A673 (cell line): Measurements from ENCODE around the gene NLRP9.

Experiments
- EZH2 ChIP-seq: fragments of 200-600 bp; sonication (generic); IDR thresholded peaks from 2 replicates; pipeline ENCODE4 v1.6.1; 2017; ENCODE audit warnings: borderline replicate concordance, low read depth, mild to moderate bottlenecking, mixed read lengths, antibody characterized with exemption, low read length; ENCODE audit not compliant: poor library complexity, severe bottlenecking
- TF ChIP-seq, protein P1 (sequence below): fragments of 300-800, 200-600 bp; sonication (generic); conservative IDR thresholded peaks from 2 replicates; pipeline ENCODE4 v1.5.1; 2017; ENCODE audit warnings: low read depth, mild to moderate bottlenecking, antibody characterized with exemption, low read length, moderate library complexity, mixed read lengths

DNA sequence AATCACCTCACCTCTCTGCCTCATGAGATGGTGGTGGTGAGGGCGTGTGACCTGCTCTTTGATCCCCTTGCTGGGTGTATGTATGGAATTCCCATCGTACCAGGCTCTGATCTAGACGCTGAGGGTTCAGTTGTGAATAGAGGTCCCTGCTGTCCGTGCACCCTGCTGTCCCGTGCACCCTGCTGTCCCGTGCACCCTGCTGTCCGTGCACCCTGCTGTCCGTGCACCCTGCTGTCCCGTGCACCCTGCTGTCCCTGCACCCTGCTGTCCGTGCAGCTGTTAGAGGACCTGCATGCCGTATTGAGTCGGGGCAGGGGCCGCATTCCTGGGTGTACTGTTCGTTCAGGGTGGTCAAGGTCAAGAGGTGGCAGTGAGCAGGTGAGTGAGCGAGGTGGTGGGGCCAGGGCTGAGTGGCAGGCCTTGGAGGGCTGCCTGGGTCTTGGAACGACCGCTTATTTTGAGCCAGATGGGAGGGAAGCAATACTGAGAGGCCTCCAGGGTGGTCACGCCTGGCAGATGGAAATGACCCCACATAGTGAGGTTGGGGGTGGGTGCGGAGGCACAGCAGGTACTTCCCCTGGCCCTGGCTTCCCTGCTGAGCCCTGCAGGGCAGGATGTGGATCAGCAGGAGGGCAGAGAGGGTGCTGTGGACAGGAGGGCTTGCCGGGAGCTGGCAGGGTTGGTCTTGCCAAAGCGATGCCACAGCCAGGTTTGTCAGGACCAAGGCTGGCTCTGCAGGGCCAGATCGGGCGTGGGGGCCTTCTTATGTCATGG is 67.7 kb downstream of the NLRP9 start:
- no peak for TF ChIP-seq EZH2
- TF ChIP-seq, protein P1, sequence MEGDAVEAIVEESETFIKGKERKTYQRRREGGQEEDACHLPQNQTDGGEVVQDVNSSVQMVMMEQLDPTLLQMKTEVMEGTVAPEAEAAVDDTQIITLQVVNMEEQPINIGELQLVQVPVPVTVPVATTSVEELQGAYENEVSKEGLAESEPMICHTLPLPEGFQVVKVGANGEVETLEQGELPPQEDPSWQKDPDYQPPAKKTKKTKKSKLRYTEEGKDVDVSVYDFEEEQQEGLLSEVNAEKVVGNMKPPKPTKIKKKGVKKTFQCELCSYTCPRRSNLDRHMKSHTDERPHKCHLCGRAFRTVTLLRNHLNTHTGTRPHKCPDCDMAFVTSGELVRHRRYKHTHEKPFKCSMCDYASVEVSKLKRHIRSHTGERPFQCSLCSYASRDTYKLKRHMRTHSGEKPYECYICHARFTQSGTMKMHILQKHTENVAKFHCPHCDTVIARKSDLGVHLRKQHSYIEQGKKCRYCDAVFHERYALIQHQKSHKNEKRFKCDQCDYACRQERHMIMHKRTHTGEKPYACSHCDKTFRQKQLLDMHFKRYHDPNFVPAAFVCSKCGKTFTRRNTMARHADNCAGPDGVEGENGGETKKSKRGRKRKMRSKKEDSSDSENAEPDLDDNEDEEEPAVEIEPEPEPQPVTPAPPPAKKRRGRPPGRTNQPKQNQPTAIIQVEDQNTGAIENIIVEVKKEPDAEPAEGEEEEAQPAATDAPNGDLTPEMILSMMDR, result no peak
